K562 (cell line): ENCODE data around the gene GRIA2. TPM values are rescaled to one million over a fixed set of nuclear protein-coding genes. Genes with fewer than 3 reads are reported as not detected.

ENCODE experiments used
- ATAC-seq: fragments of 200-7000 bp; cut with Tn5 transposase; 3 replicates; pipeline ENCODE4 v1.9.1; 2020; ENCODE audit warnings: moderate library complexity
- BruUV-seq: library from RNA; stranded (reverse); fragments of 400-500 nt; replicated peaks from 2 replicates; lab custom pipeline; 2021; lab: Mats Ljungman, UMichigan
- CTCF ChIA-PET: fragments of 300-600 bp; formaldehyde crosslinking; extraction: SDS; loops from one replicate; lab custom pipeline; 2021; ENCODE audit warnings: low intra/inter-chr PET ratio; lab: Yijun Ruan, JAX
- POLR2A ChIA-PET: fragments of 300-600, 350-650 bp; sonication (Branson Sonifier 250); formaldehyde crosslinking; extraction: SDS; loops from one replicate; lab custom pipeline; 2021; ENCODE audit warnings: antibody characterized with exemption, inconsistent platforms; lab: Yijun Ruan, JAX
- DNase-seq, 4 experiments: peaks; one replicate each; pipeline versions ENCODE4 v3.0.0 to v3.0.0-alpha.2; 2011 to 2018; ENCODE audit warnings: low spot score in 3 of 4, mixed read lengths in 3 of 4; ENCODE audit errors: extremely low read depth in 1 of 4
- FAIRE-seq: peaks from 2 replicates; lab custom pipeline; 2011; peaks lifted over from hg19 to GRCh38; lab: Jason Lieb, UNC
- H2AFZ ChIP-seq: 2 replicates; pipeline ENCODE4 v1.6.0; 2011; ENCODE audit warnings: low read depth, low read length, control low read depth, inconsistent platforms
- H3K27ac ChIP-seq: fragments of 200-600 bp; 3 replicates; pipeline ENCODE4 v1.8.0; 2011; ENCODE audit warnings: low read depth, mild to moderate bottlenecking, control low read depth, inconsistent platforms, low read length, moderate library complexity, mixed read lengths; ENCODE audit errors: extremely low read depth
- H3K27me3 ChIP-seq, 2 experiments: fragments of 300-600 bp in 1 of 2; 2 replicates in 1 of 2; 3 replicates in 1 of 2; pipeline versions ENCODE4 v1.6.0 to v1.8.0; 2011; ENCODE audit warnings: inconsistent platforms in 2 of 2, low read length in 2 of 2, mild to moderate bottlenecking in 1 of 2, mixed read lengths in 1 of 2, moderate library complexity in 1 of 2; ENCODE audit not compliant: control insufficient read depth in 2 of 2, insufficient read depth in 2 of 2
- H3K36me3 ChIP-seq: fragments of 300-600 bp; 3 replicates; pipeline ENCODE4 v1.8.0; 2011; ENCODE audit warnings: mild to moderate bottlenecking, low read length, inconsistent platforms; ENCODE audit not compliant: control insufficient read depth, insufficient read depth
- H3K4me1 ChIP-seq, 2 experiments: fragments of 200-600 bp in 1 of 2; replicated peaks in 1 of 2; 2 replicates in 1 of 2; 3 replicates in 1 of 2; pipeline versions ENCODE4 v1.5.1 to v1.8.0; 2011; ENCODE audit warnings: inconsistent platforms in 2 of 2, low read length in 2 of 2, mild to moderate bottlenecking in 1 of 2, mixed read lengths in 1 of 2, moderate library complexity in 1 of 2; ENCODE audit not compliant: control insufficient read depth in 2 of 2, insufficient read depth in 2 of 2
- H3K4me2 ChIP-seq: 2 replicates; pipeline ENCODE4 v1.6.1; 2011; ENCODE audit warnings: low read length, control low read depth, inconsistent platforms, mixed read lengths; ENCODE audit not compliant: insufficient read depth
- H3K4me3 ChIP-seq: fragments of 200-600 bp; sonication (generic), shearing (Covaris generic); 2 replicates; pipeline ENCODE4 v1.5.1; 2016; ENCODE audit warnings: control low read depth, inconsistent platforms
- H3K79me2 ChIP-seq: fragments of 200-600 bp; 3 replicates; pipeline ENCODE4 v1.8.0; 2011; ENCODE audit warnings: low read length, inconsistent platforms; ENCODE audit not compliant: control insufficient read depth, insufficient read depth
- H3K9ac ChIP-seq, 2 experiments: 2 replicates each; pipeline versions ENCODE4 v1.6.0 to v1.6.1; 2011; ENCODE audit warnings: low read depth in 2 of 2, low read length in 2 of 2, control low read depth in 1 of 2, inconsistent platforms in 1 of 2, mild to moderate bottlenecking in 1 of 2, mixed read lengths in 1 of 2; ENCODE audit not compliant: insufficient read depth in 1 of 2
- H3K9me1 ChIP-seq: one replicate; pipeline ENCODE4 v1.6.0; 2011; ENCODE audit warnings: inconsistent platforms, mild to moderate bottlenecking, low read length, moderate library complexity; ENCODE audit not compliant: control insufficient read depth, insufficient read depth
- H3K9me3 ChIP-seq: replicated peaks from 2 replicates; pipeline ENCODE4 v1.5.1; 2011; ENCODE audit warnings: low read depth, low read length, inconsistent platforms; ENCODE audit not compliant: control insufficient read depth, insufficient read depth
- H4K20me1 ChIP-seq: replicated peaks from 2 replicates; pipeline ENCODE4 v1.6.1; 2011; ENCODE audit warnings: low read length, inconsistent platforms, mixed read lengths; ENCODE audit not compliant: control insufficient read depth, insufficient read depth
- CAMTA2 ChIP-seq: fragments of 250-450 bp; sonication (Bioruptor Pico); conservative IDR thresholded peaks from 2 replicates; pipeline ENCODE4 v1.5.1; 2022
- CHD2 ChIP-seq: IDR thresholded peaks from 2 replicates; pipeline ENCODE4 v1.6.1; 2011; ENCODE audit warnings: low read depth, low read length
- E2F6 ChIP-seq, 2 experiments: IDR thresholded peaks; 2 replicates each; pipeline ENCODE4 v1.6.1; 2011; ENCODE audit warnings: borderline replicate concordance in 1 of 2, control low read depth in 1 of 2, low read depth in 1 of 2, low read length in 1 of 2, mild to moderate bottlenecking in 1 of 2, mixed read lengths in 1 of 2, moderate library complexity in 1 of 2; ENCODE audit not compliant: insufficient read depth in 1 of 2, insufficient read length in 1 of 2, poor library complexity in 1 of 2, severe bottlenecking in 1 of 2; ENCODE audit errors: extremely low read depth in 1 of 2
- GTF2F1 ChIP-seq: IDR thresholded peaks from 2 replicates; pipeline ENCODE4 v1.6.1; 2011; ENCODE audit warnings: low read depth, low read length, improper control_type of control experiment
- HLTF ChIP-seq: fragments of 450-650 bp; IDR thresholded peaks from 2 replicates; pipeline ENCODE4 v1.6.1; 2016
- ILF3 ChIP-seq: fragments of 450-650 bp; IDR thresholded peaks from 2 replicates; pipeline ENCODE4 v1.6.1; 2018; ENCODE audit warnings: antibody characterized with exemption, mild to moderate bottlenecking, moderate library complexity, borderline replicate concordance
- NR1H2 ChIP-seq: sonication (generic); formaldehyde crosslinking; IDR thresholded peaks from 2 replicates; pipeline ENCODE4 v1.4.0; 2020; ENCODE audit warnings: mild to moderate bottlenecking, missing genetic modification reagents
- RBM34 ChIP-seq: fragments of 200-400 bp; formaldehyde crosslinking; IDR thresholded peaks from 2 replicates; pipeline ENCODE4 v1.6.1; 2018; ENCODE audit warnings: low read length, borderline replicate concordance; ENCODE audit not compliant: insufficient read depth
- SMAD1 ChIP-seq: fragments of 150-350 bp; IDR thresholded peaks from 2 replicates; pipeline ENCODE4 v1.6.1; 2014; ENCODE audit warnings: low read length, low read depth; ENCODE audit not compliant: partially characterized antibody
- THAP7 ChIP-seq: fragments of 250-450 bp; sonication (Bioruptor Pico); IDR thresholded peaks from 2 replicates; pipeline ENCODE4 v1.5.0; 2021
- ZKSCAN3 ChIP-seq: fragments of 250-450 bp; sonication (Bioruptor Pico); IDR thresholded peaks from 2 replicates; pipeline ENCODE4 v1.4.0; 2020
- ZNF354B ChIP-seq: fragments of 250-450 bp; sonication (Bioruptor Pico); IDR thresholded peaks from 2 replicates; pipeline ENCODE4 v1.4.0; 2020
- ZNF436 ChIP-seq: fragments of 250-450, 450-650 bp; sonication (Bioruptor Pico); formaldehyde crosslinking; IDR thresholded peaks from 2 replicates; pipeline ENCODE4 v1.7.0; 2020; ENCODE audit warnings: mild to moderate bottlenecking
- ZNF444 ChIP-seq: fragments of 250-450 bp; sonication (Bioruptor Pico); IDR thresholded peaks from 2 replicates; pipeline ENCODE4 v1.4.0; 2020; ENCODE audit warnings: mild to moderate bottlenecking, moderate library complexity
- in situ Hi-C: fragments of 300-500 bp; cut with MboI; formaldehyde crosslinking; loops from 4 replicates; pipeline ENCODE4 v1.15.0; 2018; ENCODE audit warnings: inconsistent platforms, mixed read lengths
- intact Hi-C: fragments of 100-400 bp; cut with micrococcal nuclease; formaldehyde crosslinking; loops from 2 replicates; pipeline ENCODE4 v1.14.2; 2022
- polyA plus RNA-seq, 8 experiments: library from polyadenylated mRNA; depleted of rRNA in 4 of 8; stranded (reverse) in 5 of 8; unstranded in 3 of 8; fragments of >200 nt; fragmentation: Nextera tagmentation in 2 of 8; fragmentation: Illumina TruSeq in 1 of 8; extraction: Ambion mirVana in 2 of 8; extraction: Trizol in 1 of 8; gene quantifications; 2 replicates each; pipeline versions ENCODE4 v1.2.1 to v1.2.3, GENCODE V29; 2011 to 2014; ENCODE audit warnings: inconsistent platforms in 1 of 8, missing spikeins in 1 of 8
- total RNA-seq, 7 experiments: library from RNA; depleted of rRNA in 6 of 7; stranded (reverse); fragments of >200 nt in 6 of 7; fragmentation: Illumina TruSeq in 2 of 7; extraction: Trizol in 2 of 7; gene quantifications; 2 replicates each; pipeline versions ENCODE4 v1.2.1 to v1.2.3, GENCODE V29; 2011 to 2021; ENCODE audit warnings: low replicate concordance in 1 of 7

The GRIA2 gene
- total and polyA plus RNA-seq, 9 of the 15 experiments (the other 6 are each of a cell fraction or from before 2014, with no cell fraction given): 0.07 TPM; not detected in 8

GRCh38 chr4:157245351-157245750 lies 24.8 kb downstream of the GRIA2 start:
- CTCF ChIA-PET: no interaction called here
- Histone ChIP-seq H3K9me1 (no peaks in the 10 kb centered on the region), H3K9ac (no peak overlapping the region), H3K27me3 (no peaks in the 10 kb centered on the region), H4K20me1 (no peaks in the 10 kb centered on the region), H2AFZ (no peak overlapping the region), H3K79me2 (no peaks in the 10 kb centered on the region), H3K4me3 (no peak overlapping the region), H3K9me3 (no peaks in the 10 kb centered on the region), H3K4me2 (no peak overlapping the region), H3K36me3 (no peaks in the 10 kb centered on the region), H3K4me1 (no peaks in the 10 kb centered on the region), H3K27ac (no peak overlapping the region)
- in situ Hi-C loops: no loop called here
- intact Hi-C loops: no loop called here
- DNase-seq: no peak
- no TSS peak for BruUV-seq
- ATAC-seq: no peak
- POLR2A ChIA-PET: no interaction called here
- no peak for FAIRE-seq
- TF ChIP-seq ZNF444 (no peak), CAMTA2 (CRISPR knock-in tag) (no peak), ZNF436 (CRISPR knock-in tag) (no peak), ZNF354B (CRISPR knock-in tag) (no peak), THAP7 (no peak), NR1H2 (no peak), CHD2 (no peak), ILF3 (no peak), E2F6 (IDR thresholded peaks at IDR 0.05; ENCODE audit: borderline replicate concordance in 1 of 2, extremely low read depth in 1 of 2, insufficient read depth in 1 of 2, insufficient read length in 1 of 2, low read depth in 1 of 2, low read length in 1 of 2, poor library complexity in 1 of 2, severe bottlenecking in 1 of 2) (no peak), HLTF (no peak), RBM34 (no peak), ZKSCAN3 (CRISPR knock-in tag) (no peak), SMAD1 (no peak), GTF2F1 (no peak)
